GM23338 (cell line): ENCODE data around the gene FBXO11. TPM values are rescaled to one million over a fixed set of nuclear protein-coding genes. Genes with fewer than 3 reads are reported as not detected.

Experiments
- ATAC-seq: fragments of 200-7000 bp; cut with Tn5 transposase; 3 replicates; pipeline ENCODE4 v1.9.1; 2020
- DNase-seq: peaks from one replicate; pipeline ENCODE4 v3.0.0-alpha.2; 2015; ENCODE audit warnings: low spot score
- H2AFZ ChIP-seq: fragments of 200-600 bp; sonication (generic); 2 replicates; pipeline ENCODE4 v1.8.0; 2016; ENCODE audit warnings: antibody characterized with exemption, mild to moderate bottlenecking, moderate library complexity
- H3F3A ChIP-seq: fragments of 200-600 bp; sonication (generic); replicated peaks from 2 replicates; pipeline ENCODE4 v1.8.0; 2017; ENCODE audit warnings: antibody characterized with exemption, mixed run types, low read depth
- H3K27ac ChIP-seq: fragments of 200-600 bp; sonication (generic); 2 replicates; pipeline ENCODE4 v1.6.1; 2016; ENCODE audit warnings: low read depth
- H3K27me3 ChIP-seq: fragments of 200-600 bp; sonication (generic); 2 replicates; pipeline ENCODE4 v1.8.0; 2016; ENCODE audit warnings: mild to moderate bottlenecking, mixed run types, moderate library complexity; ENCODE audit not compliant: insufficient read depth
- H3K36me3 ChIP-seq: fragments of 200-600 bp; sonication (generic); 2 replicates; pipeline ENCODE4 v1.8.0; 2016; ENCODE audit warnings: mild to moderate bottlenecking; ENCODE audit not compliant: insufficient read depth
- H3K4me1 ChIP-seq: fragments of 200-600 bp; sonication (generic); 2 replicates; pipeline ENCODE4 v1.8.0; 2016; ENCODE audit warnings: mild to moderate bottlenecking, moderate library complexity; ENCODE audit not compliant: insufficient read depth
- H3K4me2 ChIP-seq: fragments of 200-600 bp; sonication (generic); 2 replicates; pipeline ENCODE4 v1.7.1; 2017; ENCODE audit warnings: mixed run types
- H3K4me3 ChIP-seq: fragments of 200-600 bp; sonication (generic); 2 replicates; pipeline ENCODE4 v1.6.1; 2016; ENCODE audit warnings: mixed run types
- H3K79me2 ChIP-seq: fragments of 200-600 bp; sonication (generic); replicated peaks from 2 replicates; pipeline ENCODE4 v1.8.0; 2017; ENCODE audit warnings: mild to moderate bottlenecking; ENCODE audit not compliant: insufficient read depth
- H3K9me2 ChIP-seq: fragments of 200-600 bp; sonication (generic); 2 replicates; pipeline ENCODE4 v1.8.0; 2017; ENCODE audit not compliant: insufficient read depth
- H4K20me1 ChIP-seq: fragments of 200-600 bp; sonication (generic); replicated peaks from 2 replicates; pipeline ENCODE4 v1.8.0; 2017; ENCODE audit warnings: mild to moderate bottlenecking; ENCODE audit not compliant: insufficient read depth
- H3K27ac Mint-ChIP-seq: 2 replicates; pipeline ENCODE4 v1.8.0; 2020; ENCODE audit warnings: inconsistent platforms, mild to moderate bottlenecking, moderate library complexity, mixed read lengths
- H3K27me3 Mint-ChIP-seq: 3 replicates; pipeline ENCODE4 v1.8.0; 2022; ENCODE audit warnings: low read depth, mild to moderate bottlenecking, moderate library complexity, mixed read lengths, inconsistent platforms; ENCODE audit not compliant: insufficient read depth, poor library complexity
- H3K36me3 Mint-ChIP-seq: 3 replicates; pipeline ENCODE4 v1.8.0; 2021; ENCODE audit warnings: low read depth, mild to moderate bottlenecking, inconsistent platforms, moderate library complexity, mixed read lengths
- H3K4me1 Mint-ChIP-seq: 3 replicates; pipeline ENCODE4 v1.8.0; 2020; ENCODE audit warnings: mild to moderate bottlenecking, inconsistent platforms, mixed read lengths
- H3K4me3 Mint-ChIP-seq: 3 replicates; pipeline ENCODE4 v1.8.0; 2021; ENCODE audit warnings: moderate library complexity, mild to moderate bottlenecking, inconsistent platforms, mixed read lengths
- H3K9me3 Mint-ChIP-seq: 3 replicates; pipeline ENCODE4 v1.8.0; 2020; ENCODE audit warnings: moderate library complexity, mild to moderate bottlenecking, inconsistent platforms, mixed read lengths
- CREB1 ChIP-seq: fragments of 250-450 bp; sonication (Bioruptor Pico); IDR thresholded peaks from 2 replicates; pipeline ENCODE4 v1.5.0; 2020; ENCODE audit warnings: low read depth, mild to moderate bottlenecking, moderate library complexity
- CTCF ChIP-seq, 2 experiments: fragments of 200-600 bp in 1 of 2; sonication (generic) in 1 of 2; conservative IDR thresholded peaks; 2 replicates each; pipeline versions ENCODE4 v1.5.1 to v1.6.1; 2016 to 2017; ENCODE audit warnings: antibody characterized with exemption in 2 of 2, low read depth in 2 of 2, mild to moderate bottlenecking in 2 of 2, moderate library complexity in 1 of 2
- EZH2 ChIP-seq: fragments of 200-600 bp; sonication (generic); IDR thresholded peaks from one replicate; pipeline ENCODE4 v1.8.0; 2017; ENCODE audit warnings: antibody characterized with exemption, mild to moderate bottlenecking, low read depth; ENCODE audit not compliant: unreplicated experiment
- EZH2phosphoT487 ChIP-seq: fragments of 200-600 bp; sonication (generic); IDR thresholded peaks from one replicate; pipeline ENCODE4 v1.8.1; 2018; ENCODE audit warnings: antibody characterized with exemption; ENCODE audit not compliant: unreplicated experiment
- JUNB ChIP-seq: IDR thresholded peaks from one replicate; pipeline ENCODE4 v1.6.1; 2016; ENCODE audit warnings: antibody characterized with exemption; ENCODE audit not compliant: unreplicated experiment
- NANOG ChIP-seq: IDR thresholded peaks from 2 replicates; pipeline ENCODE4 v1.6.1; 2016; ENCODE audit warnings: antibody characterized with exemption, borderline replicate concordance
- POLR2AphosphoS5 ChIP-seq: IDR thresholded peaks from 2 replicates; pipeline ENCODE4 v1.6.1; 2016; ENCODE audit warnings: antibody characterized with exemption, low read depth
- STAT1 ChIP-seq: IDR thresholded peaks from one replicate; pipeline ENCODE4 v1.6.1; 2016; ENCODE audit warnings: antibody characterized with exemption; ENCODE audit not compliant: unreplicated experiment
- ZNF114 ChIP-seq: fragments of 250-450 bp; sonication (Bioruptor Pico); IDR thresholded peaks from 2 replicates; pipeline ENCODE4 v1.5.0; 2020; ENCODE audit warnings: mild to moderate bottlenecking, moderate library complexity
- ZNF331 ChIP-seq: fragments of 250-450 bp; sonication (Bioruptor Pico); IDR thresholded peaks from 2 replicates; pipeline ENCODE4 v1.5.0; 2020; ENCODE audit warnings: low read depth, mild to moderate bottlenecking, moderate library complexity
- ZNF462 ChIP-seq: fragments of 250-450 bp; sonication (Bioruptor Pico); IDR thresholded peaks from 2 replicates; pipeline ENCODE4 v1.5.0; 2020; ENCODE audit warnings: mild to moderate bottlenecking, moderate library complexity
- polyA plus RNA-seq: library from polyadenylated mRNA; unstranded; fragments of >200 nt; fragmentation: Nextera tagmentation; extraction: Ambion mirVana; gene quantifications from 2 replicates; pipeline ENCODE4 v1.2.1, GENCODE V29; 2016
- total RNA-seq: library from RNA; depleted of rRNA; stranded (reverse); fragments of >200 nt; shearing (Covaris generic); gene quantifications from 2 replicates; pipeline ENCODE4 v1.2.3, GENCODE V29; 2014
- TF ChIP-seq, protein P1 (sequence below): IDR thresholded peaks from 2 replicates; pipeline ENCODE4 v1.6.1; 2016; ENCODE audit warnings: antibody characterized with exemption
- TF ChIP-seq, protein P2 (sequence below): IDR thresholded peaks from one replicate; pipeline ENCODE4 v1.6.1; 2018; ENCODE audit warnings: antibody characterized with exemption; ENCODE audit not compliant: unreplicated experiment

Gene FBXO11
- total and polyA plus RNA-seq, 2 experiments from 2014 or later: 21.5 to 52.7 TPM

- Histone ChIP-seq H3K27ac (no peak overlapping the region), H3K9me2 (no peaks in the 10 kb centered on the region), H3K4me2 (no peak overlapping the region), H3K36me3 (peaks cover 24% of the 10 kb centered on the region; the same call in 1 of the 2 replicates), H3K4me1 (no peaks in the 10 kb centered on the region), H2AFZ (no peak overlapping the region), H3F3A (no peaks in the 10 kb centered on the region), H3K79me2 (no peaks in the 10 kb centered on the region), H3K4me3 (no peak overlapping the region), H4K20me1 (no peaks in the 10 kb centered on the region; the same call in 1 of the 2 replicates), H3K27me3 (no peaks in the 10 kb centered on the region)
- DNase-seq (no peak), ATAC-seq (no peak)
- Mint-ChIP-seq H3K9me3 (no peaks in the 10 kb centered on the region), H3K4me3 (no peak overlapping the region), H3K27ac (no peak overlapping the region), H3K4me1 (no peaks in the 10 kb centered on the region), H3K27me3 (peaks cover 9% of the 10 kb centered on the region), H3K36me3 (peaks cover 83% of the 10 kb centered on the region)
- no peak for TF ChIP-seq JUNB
- no peak for TF ChIP-seq CTCF (conservative IDR thresholded peaks at IDR 0.05; ENCODE audit: low read depth in 2 of 2)
- TF ChIP-seq EZH2phosphoT487: no peak
- no peak for TF ChIP-seq ZNF331 (CRISPR knock-in tag)
- TF ChIP-seq, protein P1, sequence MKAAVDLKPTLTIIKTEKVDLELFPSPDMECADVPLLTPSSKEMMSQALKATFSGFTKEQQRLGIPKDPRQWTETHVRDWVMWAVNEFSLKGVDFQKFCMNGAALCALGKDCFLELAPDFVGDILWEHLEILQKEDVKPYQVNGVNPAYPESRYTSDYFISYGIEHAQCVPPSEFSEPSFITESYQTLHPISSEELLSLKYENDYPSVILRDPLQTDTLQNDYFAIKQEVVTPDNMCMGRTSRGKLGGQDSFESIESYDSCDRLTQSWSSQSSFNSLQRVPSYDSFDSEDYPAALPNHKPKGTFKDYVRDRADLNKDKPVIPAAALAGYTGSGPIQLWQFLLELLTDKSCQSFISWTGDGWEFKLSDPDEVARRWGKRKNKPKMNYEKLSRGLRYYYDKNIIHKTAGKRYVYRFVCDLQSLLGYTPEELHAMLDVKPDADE: no peak
- TF ChIP-seq CREB1 (CRISPR knock-in tag): no peak
- no peak for TF ChIP-seq POLR2AphosphoS5
- TF ChIP-seq NANOG: no peak
- TF ChIP-seq EZH2: no peak
- no peak for TF ChIP-seq ZNF114 (CRISPR knock-in tag)
- no peak for TF ChIP-seq STAT1
- TF ChIP-seq, protein P2, sequence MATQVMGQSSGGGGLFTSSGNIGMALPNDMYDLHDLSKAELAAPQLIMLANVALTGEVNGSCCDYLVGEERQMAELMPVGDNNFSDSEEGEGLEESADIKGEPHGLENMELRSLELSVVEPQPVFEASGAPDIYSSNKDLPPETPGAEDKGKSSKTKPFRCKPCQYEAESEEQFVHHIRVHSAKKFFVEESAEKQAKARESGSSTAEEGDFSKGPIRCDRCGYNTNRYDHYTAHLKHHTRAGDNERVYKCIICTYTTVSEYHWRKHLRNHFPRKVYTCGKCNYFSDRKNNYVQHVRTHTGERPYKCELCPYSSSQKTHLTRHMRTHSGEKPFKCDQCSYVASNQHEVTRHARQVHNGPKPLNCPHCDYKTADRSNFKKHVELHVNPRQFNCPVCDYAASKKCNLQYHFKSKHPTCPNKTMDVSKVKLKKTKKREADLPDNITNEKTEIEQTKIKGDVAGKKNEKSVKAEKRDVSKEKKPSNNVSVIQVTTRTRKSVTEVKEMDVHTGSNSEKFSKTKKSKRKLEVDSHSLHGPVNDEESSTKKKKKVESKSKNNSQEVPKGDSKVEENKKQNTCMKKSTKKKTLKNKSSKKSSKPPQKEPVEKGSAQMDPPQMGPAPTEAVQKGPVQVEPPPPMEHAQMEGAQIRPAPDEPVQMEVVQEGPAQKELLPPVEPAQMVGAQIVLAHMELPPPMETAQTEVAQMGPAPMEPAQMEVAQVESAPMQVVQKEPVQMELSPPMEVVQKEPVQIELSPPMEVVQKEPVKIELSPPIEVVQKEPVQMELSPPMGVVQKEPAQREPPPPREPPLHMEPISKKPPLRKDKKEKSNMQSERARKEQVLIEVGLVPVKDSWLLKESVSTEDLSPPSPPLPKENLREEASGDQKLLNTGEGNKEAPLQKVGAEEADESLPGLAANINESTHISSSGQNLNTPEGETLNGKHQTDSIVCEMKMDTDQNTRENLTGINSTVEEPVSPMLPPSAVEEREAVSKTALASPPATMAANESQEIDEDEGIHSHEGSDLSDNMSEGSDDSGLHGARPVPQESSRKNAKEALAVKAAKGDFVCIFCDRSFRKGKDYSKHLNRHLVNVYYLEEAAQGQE: no peak
- TF ChIP-seq ZNF462: no peak
Measured at GRCh38 chr2:47818777-47819176, 87.5 kb downstream of the FBXO11 start.
